BE2C (cell line): ENCODE results near the gene CTCF.

ENCODE experiments used
- DNase-seq: peaks from one replicate; pipeline ENCODE4 v3.0.0-alpha.2; 2020
- H3K27me3 ChIP-seq: fragments of 250-450 bp; sonication (Bioruptor Pico); 2 replicates; pipeline ENCODE4 v1.5.1; 2020; ENCODE audit warnings: mild to moderate bottlenecking
- H3K36me3 ChIP-seq: fragments of 250-450 bp; sonication (Bioruptor Pico); 2 replicates; pipeline ENCODE4 v1.5.1; 2020; ENCODE audit warnings: mild to moderate bottlenecking
- H3K4me1 ChIP-seq: fragments of 250-450 bp; sonication (Bioruptor Pico); 2 replicates; pipeline ENCODE4 v1.5.1; 2020
- H3K4me3 ChIP-seq: 2 replicates; pipeline ENCODE4 v1.5.1; 2011; ENCODE audit warnings: low read depth, low read length
- H3K9me3 ChIP-seq: fragments of 250-450 bp; sonication (Bioruptor Pico); 2 replicates; pipeline ENCODE4 v1.5.1; 2020
- CTCF ChIP-seq: IDR thresholded peaks from 2 replicates; pipeline ENCODE4 v1.5.1; 2012; ENCODE audit warnings: mild to moderate bottlenecking, low read depth, low read length

The CTCF gene

DNA sequence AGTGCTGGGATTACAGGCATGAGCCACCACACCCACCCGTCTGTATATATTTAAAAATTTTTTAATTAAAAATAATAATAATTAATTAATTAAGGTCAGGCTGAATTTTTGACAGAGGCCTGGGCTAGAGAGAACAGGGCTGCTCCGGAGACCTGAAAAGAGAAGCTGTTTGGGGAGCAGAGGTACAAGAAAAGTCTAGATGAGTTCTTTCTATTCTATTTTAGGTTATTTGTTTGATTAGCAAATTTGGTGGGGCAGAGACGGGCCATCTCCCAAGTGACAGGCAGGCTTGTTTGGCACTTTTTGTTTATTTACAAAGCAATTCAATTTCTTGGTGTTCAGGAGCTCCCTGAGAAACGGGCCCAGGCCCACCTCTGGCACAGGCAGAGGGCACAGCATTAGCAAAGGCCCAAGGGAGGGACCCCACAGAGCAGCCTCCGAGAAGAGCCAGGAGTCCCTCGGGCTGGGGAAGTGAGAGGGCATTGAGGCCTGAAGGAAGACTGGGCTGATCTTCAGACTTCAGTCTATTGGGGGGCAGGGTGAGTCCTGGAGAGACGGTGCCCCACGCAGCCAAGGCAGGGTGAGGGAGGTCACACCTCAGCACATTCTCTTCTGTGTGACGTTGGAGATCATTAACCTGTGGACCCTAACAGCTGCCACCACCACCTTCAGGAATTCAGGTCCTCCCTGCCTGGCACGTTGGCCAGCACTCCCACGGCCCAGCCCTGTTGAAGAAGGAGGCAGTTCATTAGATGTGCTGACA, 44.5 kb upstream of the CTCF start:
- H3K4me3 ChIP-seq: no peak overlapping the region
- no peaks in the 10 kb centered on the region for H3K27me3 ChIP-seq
- TF ChIP-seq CTCF: no peak
- DNase-seq: no peak
- H3K9me3 ChIP-seq: no peaks in the 10 kb centered on the region
- H3K4me1 ChIP-seq: peaks cover 2% of the 10 kb centered on the region; the same call in 1 of the 2 replicates
- H3K36me3 ChIP-seq: no peaks in the 10 kb centered on the region

DNA sequence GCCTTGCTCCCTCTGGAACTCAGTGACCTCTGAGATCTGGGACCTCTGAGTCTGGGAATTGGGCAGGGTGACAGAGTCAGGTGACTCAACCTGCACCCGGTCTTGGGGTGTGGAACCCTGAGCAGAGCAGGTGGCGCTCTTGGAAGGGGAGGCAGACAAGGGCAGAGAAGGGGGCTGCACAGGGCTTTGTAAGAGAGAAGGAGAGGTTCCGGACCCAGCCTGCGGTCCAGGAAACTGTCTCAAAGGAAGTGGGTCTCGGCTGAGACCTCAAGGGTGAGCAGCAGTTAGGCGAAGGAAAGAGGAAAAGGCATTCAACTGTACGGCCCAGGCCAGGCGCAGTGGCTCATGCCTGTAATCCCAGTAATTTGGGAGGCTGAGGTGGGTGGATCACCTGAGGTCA, 43.6 kb upstream of the CTCF start:
- peaks cover 2% of the 10 kb centered on the region; the same call in 1 of the 2 replicates for H3K4me1 ChIP-seq
- no peaks in the 10 kb centered on the region for H3K27me3 ChIP-seq

GRCh38 chr16:67519242-67519641, 43.1 kb upstream of the CTCF start:
- Histone ChIP-seq H3K9me3 (no peaks in the 10 kb centered on the region), H3K27me3 (no peaks in the 10 kb centered on the region), H3K4me1 (peaks cover 2% of the 10 kb centered on the region; the same call in 1 of the 2 replicates), H3K4me3 (no peak overlapping the region), H3K36me3 (no peaks in the 10 kb centered on the region)
- DNase-seq: no peak
- TF ChIP-seq CTCF: no peak

More for the DNA sequence above, 43.6 kb upstream of the CTCF start:
- Histone ChIP-seq H3K36me3 (no peaks in the 10 kb centered on the region), H3K4me3 (no peak overlapping the region), H3K9me3 (no peaks in the 10 kb centered on the region)
- DNase-seq: no peak
- TF ChIP-seq CTCF: no peak

- Histone ChIP-seq H3K4me3 (peak overlapping the region; percentile 65), H3K36me3 (no peaks in the 10 kb centered on the region), H3K4me1 (peaks cover 2% of the 10 kb centered on the region; the same call in 1 of the 2 replicates), H3K9me3 (no peaks in the 10 kb centered on the region), H3K27me3 (no peaks in the 10 kb centered on the region)
- DNase-seq: peak; percentile 96
- TF ChIP-seq CTCF: peak; percentile 97
These were observed 41.1 kb upstream of the CTCF start for GRCh38 chr16:67521095-67521804.

- Histone ChIP-seq H3K9me3 (no peaks in the 10 kb centered on the region), H3K4me1 (peaks cover 5% of the 10 kb centered on the region; the same call in 1 of the 2 replicates), H3K4me3 (no peak overlapping the region), H3K36me3 (no peaks in the 10 kb centered on the region), H3K27me3 (no peaks in the 10 kb centered on the region)
- DNase-seq: no peak
- no peak for TF ChIP-seq CTCF
These were observed 37.0 kb upstream of the CTCF start for GRCh38 chr16:67525176-67525860.
